Gastrocnemius medialis (tissue), 4 donors: ENCODE results near the gene PGM1.

Experiments
- POLR2A ChIP-seq, 2 donors: fragments of 450-650 bp; IDR thresholded peaks; one replicate each; pipeline ENCODE4 v1.6.1; 2017; ENCODE audit warnings: antibody characterized with exemption in 2 of 2, mild to moderate bottlenecking in 2 of 2, moderate library complexity in 2 of 2
- TF ChIP-seq, protein P1 (sequence below), 5 experiments: fragments of 450-650 bp in 3 of 5; fragments of 200-600 bp in 2 of 5; sonication (generic) in 2 of 5; IDR thresholded peaks in 4 of 5; conservative IDR thresholded peaks in 1 of 5; 1 replicate in 4 of 5; 2 replicates in 1 of 5; pipeline ENCODE4 v1.5.1; 2016 to 2019; ENCODE audit warnings: antibody characterized with exemption in 5 of 5, mild to moderate bottlenecking in 3 of 5, moderate library complexity in 3 of 5

DNA sequence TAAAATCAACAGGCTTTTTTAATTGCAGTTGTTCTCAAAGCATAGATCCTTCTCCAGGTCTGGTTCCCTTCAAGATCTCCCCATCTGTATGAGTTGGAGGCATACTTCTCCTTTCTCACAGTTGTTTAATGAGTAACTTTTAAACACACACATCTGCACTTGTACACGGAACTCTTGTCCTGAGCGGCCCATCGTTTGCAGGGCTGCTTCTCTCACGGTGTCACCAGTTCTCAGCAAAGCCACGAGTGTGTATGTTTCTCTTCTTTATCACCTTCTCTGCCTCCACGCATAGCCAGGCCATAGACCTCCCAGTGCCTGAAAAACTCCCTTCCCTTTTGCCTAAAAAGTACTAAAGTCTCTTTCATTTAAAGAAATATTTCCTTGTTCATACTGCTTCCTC, 111.9 kb downstream of the PGM1 start:
- no peak for TF ChIP-seq POLR2A (IDR thresholded peaks at IDR 0.05)
- TF ChIP-seq, protein P1, sequence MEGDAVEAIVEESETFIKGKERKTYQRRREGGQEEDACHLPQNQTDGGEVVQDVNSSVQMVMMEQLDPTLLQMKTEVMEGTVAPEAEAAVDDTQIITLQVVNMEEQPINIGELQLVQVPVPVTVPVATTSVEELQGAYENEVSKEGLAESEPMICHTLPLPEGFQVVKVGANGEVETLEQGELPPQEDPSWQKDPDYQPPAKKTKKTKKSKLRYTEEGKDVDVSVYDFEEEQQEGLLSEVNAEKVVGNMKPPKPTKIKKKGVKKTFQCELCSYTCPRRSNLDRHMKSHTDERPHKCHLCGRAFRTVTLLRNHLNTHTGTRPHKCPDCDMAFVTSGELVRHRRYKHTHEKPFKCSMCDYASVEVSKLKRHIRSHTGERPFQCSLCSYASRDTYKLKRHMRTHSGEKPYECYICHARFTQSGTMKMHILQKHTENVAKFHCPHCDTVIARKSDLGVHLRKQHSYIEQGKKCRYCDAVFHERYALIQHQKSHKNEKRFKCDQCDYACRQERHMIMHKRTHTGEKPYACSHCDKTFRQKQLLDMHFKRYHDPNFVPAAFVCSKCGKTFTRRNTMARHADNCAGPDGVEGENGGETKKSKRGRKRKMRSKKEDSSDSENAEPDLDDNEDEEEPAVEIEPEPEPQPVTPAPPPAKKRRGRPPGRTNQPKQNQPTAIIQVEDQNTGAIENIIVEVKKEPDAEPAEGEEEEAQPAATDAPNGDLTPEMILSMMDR (IDR thresholded peaks at IDR 0.05 in 4 of 5, conservative IDR thresholded peaks at IDR 0.05 in 1 of 5), result no peak
